ENCODE results near the gene SPATA19.

Gene SPATA19

GRCh38 chr11:133821776-133822175, 23.5 kb downstream of the SPATA19 start:
- no peaks in the 10 kb centered on the region for H3K27me3 ChIP-seq (ENCODE audit: insufficient read depth, low read length)
- no peaks in the 10 kb centered on the region for H3K4me1 ChIP-seq (ENCODE audit: insufficient read depth, low read length)
- H3K36me3 ChIP-seq (ENCODE audit: insufficient read depth, low read length): no peaks in the 10 kb centered on the region
- H3K9me3 ChIP-seq (ENCODE audit: low read length): no peaks in the 10 kb centered on the region
- H3K4me3 ChIP-seq (ENCODE audit: low read length): no peak overlapping the region
- H2AFZ ChIP-seq (ENCODE audit: low read depth, low read length): no peak overlapping the region

GRCh38 chr11:133819746-133820315, 25.5 kb downstream of the SPATA19 start:
- H3K9me3 ChIP-seq (ENCODE audit: low read length): no peaks in the 10 kb centered on the region
- H3K4me3 ChIP-seq (ENCODE audit: low read length): no peak overlapping the region
- no peaks in the 10 kb centered on the region for H3K36me3 ChIP-seq (ENCODE audit: insufficient read depth, low read length)
- H2AFZ ChIP-seq (ENCODE audit: low read depth, low read length): no peak overlapping the region
- H3K4me1 ChIP-seq (ENCODE audit: insufficient read depth, low read length): no peaks in the 10 kb centered on the region
- no peaks in the 10 kb centered on the region for H3K27me3 ChIP-seq (ENCODE audit: insufficient read depth, low read length)

GRCh38 chr11:133819114-133819513, 26.2 kb downstream of the SPATA19 start:
- Histone ChIP-seq H3K27me3 (ENCODE audit: insufficient read depth, low read length) (no peaks in the 10 kb centered on the region), H3K36me3 (ENCODE audit: insufficient read depth, low read length) (no peaks in the 10 kb centered on the region), H3K4me1 (ENCODE audit: insufficient read depth, low read length) (no peaks in the 10 kb centered on the region), H3K9me3 (ENCODE audit: low read length) (no peaks in the 10 kb centered on the region), H2AFZ (ENCODE audit: low read depth, low read length) (no peak overlapping the region), H3K4me3 (ENCODE audit: low read length) (no peak overlapping the region)

GRCh38 chr11:133818302-133818701, 27.0 kb downstream of the SPATA19 start:
- H3K9me3 ChIP-seq (ENCODE audit: low read length): no peaks in the 10 kb centered on the region
- no peak overlapping the region for H3K4me3 ChIP-seq (ENCODE audit: low read length)
- H2AFZ ChIP-seq (ENCODE audit: low read depth, low read length): no peak overlapping the region
- no peaks in the 10 kb centered on the region for H3K36me3 ChIP-seq (ENCODE audit: insufficient read depth, low read length)
- H3K27me3 ChIP-seq (ENCODE audit: insufficient read depth, low read length): no peaks in the 10 kb centered on the region
- no peaks in the 10 kb centered on the region for H3K4me1 ChIP-seq (ENCODE audit: insufficient read depth, low read length)

- Histone ChIP-seq H3K4me1 (ENCODE audit: insufficient read depth, low read length) (no peaks in the 10 kb centered on the region), H3K36me3 (ENCODE audit: insufficient read depth, low read length) (no peaks in the 10 kb centered on the region), H2AFZ (ENCODE audit: low read depth, low read length) (no peak overlapping the region), H3K9me3 (ENCODE audit: low read length) (no peaks in the 10 kb centered on the region), H3K4me3 (ENCODE audit: low read length) (no peak overlapping the region), H3K27me3 (ENCODE audit: insufficient read depth, low read length) (no peaks in the 10 kb centered on the region)
Observed at GRCh38 chr11:133817449-133817848, 27.9 kb downstream of the SPATA19 start.

- Histone ChIP-seq H2AFZ (ENCODE audit: low read depth, low read length) (no peak overlapping the region), H3K36me3 (ENCODE audit: insufficient read depth, low read length) (no peaks in the 10 kb centered on the region), H3K4me3 (ENCODE audit: low read length) (no peak overlapping the region), H3K9me3 (ENCODE audit: low read length) (no peaks in the 10 kb centered on the region), H3K27me3 (ENCODE audit: insufficient read depth, low read length) (no peaks in the 10 kb centered on the region), H3K4me1 (ENCODE audit: insufficient read depth, low read length) (no peaks in the 10 kb centered on the region)
Observed at GRCh38 chr11:133816146-133816870, 29.0 kb downstream of the SPATA19 start.

GRCh38 chr11:133815636-133816035, 29.7 kb downstream of the SPATA19 start:
- H3K9me3 ChIP-seq (ENCODE audit: low read length): no peaks in the 10 kb centered on the region
- H3K4me3 ChIP-seq (ENCODE audit: low read length): no peak overlapping the region
- no peaks in the 10 kb centered on the region for H3K36me3 ChIP-seq (ENCODE audit: insufficient read depth, low read length)
- no peaks in the 10 kb centered on the region for H3K4me1 ChIP-seq (ENCODE audit: insufficient read depth, low read length)
- H3K27me3 ChIP-seq (ENCODE audit: insufficient read depth, low read length): no peaks in the 10 kb centered on the region
- H2AFZ ChIP-seq (ENCODE audit: low read depth, low read length): no peak overlapping the region

- Histone ChIP-seq H3K36me3 (ENCODE audit: insufficient read depth, low read length) (no peaks in the 10 kb centered on the region), H3K9me3 (ENCODE audit: low read length) (no peaks in the 10 kb centered on the region), H3K4me1 (ENCODE audit: insufficient read depth, low read length) (no peaks in the 10 kb centered on the region), H2AFZ (ENCODE audit: low read depth, low read length) (no peak overlapping the region), H3K27me3 (ENCODE audit: insufficient read depth, low read length) (no peaks in the 10 kb centered on the region), H3K4me3 (ENCODE audit: low read length) (no peak overlapping the region)
Observed at GRCh38 chr11:133814588-133815100, 30.7 kb downstream of the SPATA19 start.

GRCh38 chr11:133811850-133812685, 33.2 kb downstream of the SPATA19 start:
- no peaks in the 10 kb centered on the region for H3K27me3 ChIP-seq (ENCODE audit: insufficient read depth, low read length)
- no peak overlapping the region for H2AFZ ChIP-seq (ENCODE audit: low read depth, low read length)
- H3K4me1 ChIP-seq (ENCODE audit: insufficient read depth, low read length): no peaks in the 10 kb centered on the region
- H3K36me3 ChIP-seq (ENCODE audit: insufficient read depth, low read length): no peaks in the 10 kb centered on the region
- no peaks in the 10 kb centered on the region for H3K9me3 ChIP-seq (ENCODE audit: low read length)
- H3K4me3 ChIP-seq (ENCODE audit: low read length): no peak overlapping the region

- H3K4me1 ChIP-seq (ENCODE audit: insufficient read depth, low read length): no peaks in the 10 kb centered on the region
- no peak overlapping the region for H3K4me3 ChIP-seq (ENCODE audit: low read length)
- no peaks in the 10 kb centered on the region for H3K27me3 ChIP-seq (ENCODE audit: insufficient read depth, low read length)
- no peaks in the 10 kb centered on the region for H3K36me3 ChIP-seq (ENCODE audit: insufficient read depth, low read length)
- H2AFZ ChIP-seq (ENCODE audit: low read depth, low read length): no peak overlapping the region
- no peaks in the 10 kb centered on the region for H3K9me3 ChIP-seq (ENCODE audit: low read length)
Observed at GRCh38 chr11:133810766-133811165, 34.5 kb downstream of the SPATA19 start.

GRCh38 chr11:133809569-133810491, 35.5 kb downstream of the SPATA19 start:
- no peaks in the 10 kb centered on the region for H3K36me3 ChIP-seq (ENCODE audit: insufficient read depth, low read length)
- H3K9me3 ChIP-seq (ENCODE audit: low read length): no peaks in the 10 kb centered on the region
- no peaks in the 10 kb centered on the region for H3K27me3 ChIP-seq (ENCODE audit: insufficient read depth, low read length)
- no peaks in the 10 kb centered on the region for H3K4me1 ChIP-seq (ENCODE audit: insufficient read depth, low read length)
- no peak overlapping the region for H2AFZ ChIP-seq (ENCODE audit: low read depth, low read length)
- H3K4me3 ChIP-seq (ENCODE audit: low read length): no peak overlapping the region

- Histone ChIP-seq H3K27me3 (ENCODE audit: insufficient read depth, low read length) (no peaks in the 10 kb centered on the region), H3K4me1 (ENCODE audit: insufficient read depth, low read length) (no peaks in the 10 kb centered on the region), H3K36me3 (ENCODE audit: insufficient read depth, low read length) (no peaks in the 10 kb centered on the region), H3K4me3 (ENCODE audit: low read length) (no peak overlapping the region), H3K9me3 (ENCODE audit: low read length) (no peaks in the 10 kb centered on the region), H2AFZ (ENCODE audit: low read depth, low read length) (no peak overlapping the region)
Observed at GRCh38 chr11:133808393-133809140, 36.7 kb downstream of the SPATA19 start.

Data from neuron (in vitro differentiated cells).